RWPE1 (cell line): ENCODE measurements around the gene UBE2U.
A peak's percentile ranks its signal among the peaks of the same experiment; 100 is the strongest.

Experiments
- CTCF ChIA-PET: fragments of 350-600 bp; sonication (Branson Sonifier 250); formaldehyde crosslinking; extraction: SDS; loops from one replicate; lab custom pipeline; 2021; lab: Yijun Ruan, JAX
- POLR2A ChIA-PET: fragments of 400-600 bp; formaldehyde crosslinking; extraction: SDS; loops from one replicate; lab custom pipeline; 2020; ENCODE audit warnings: antibody characterized with exemption; ENCODE audit not compliant: low non-redundant PET; lab: Yijun Ruan, JAX
- DNase-seq: peaks from one replicate; pipeline ENCODE4 v3.0.0; 2012; ENCODE audit warnings: low spot score
- H3K27ac ChIP-seq: fragments of 450-650 bp; 2 replicates; pipeline ENCODE4 v1.5.1; 2017
- CTCF ChIP-seq: fragments of 450-650 bp; conservative IDR thresholded peaks from 2 replicates; pipeline ENCODE4 v1.5.1; 2017; ENCODE audit warnings: low read depth, mild to moderate bottlenecking

Gene UBE2U

DNA sequence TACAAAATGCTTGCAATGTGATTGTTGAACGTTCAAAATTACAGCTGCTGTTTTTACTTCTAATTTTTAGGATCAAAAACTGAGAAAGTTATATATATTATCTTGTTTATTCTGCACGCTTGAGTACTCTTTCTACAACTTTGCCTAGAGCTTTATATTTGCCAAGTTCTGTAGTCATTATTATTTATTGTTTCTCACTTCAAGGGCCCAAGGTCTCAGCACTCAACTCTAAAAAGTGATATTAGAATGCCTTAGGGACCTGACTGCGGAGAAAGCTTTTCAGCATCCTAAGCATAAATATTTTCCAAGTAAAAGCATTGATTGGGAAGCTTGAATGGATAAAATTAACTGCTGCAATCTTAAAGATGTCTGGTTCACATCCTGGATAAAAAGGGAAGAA, 83.6 kb downstream of the UBE2U start:
- H3K27ac ChIP-seq, result no peak overlapping the region
- TF ChIP-seq CTCF, result no peak
- ChIA-PET CTCF (interaction anchor here (0.7 to 1.3 kb wide), 3 partner anchors 8 to 388 kb away, joined by 3 read pairs; no protein-coding TSS in a partner anchor), POLR2A (no interaction called here)
- no peak for DNase-seq

DNA sequence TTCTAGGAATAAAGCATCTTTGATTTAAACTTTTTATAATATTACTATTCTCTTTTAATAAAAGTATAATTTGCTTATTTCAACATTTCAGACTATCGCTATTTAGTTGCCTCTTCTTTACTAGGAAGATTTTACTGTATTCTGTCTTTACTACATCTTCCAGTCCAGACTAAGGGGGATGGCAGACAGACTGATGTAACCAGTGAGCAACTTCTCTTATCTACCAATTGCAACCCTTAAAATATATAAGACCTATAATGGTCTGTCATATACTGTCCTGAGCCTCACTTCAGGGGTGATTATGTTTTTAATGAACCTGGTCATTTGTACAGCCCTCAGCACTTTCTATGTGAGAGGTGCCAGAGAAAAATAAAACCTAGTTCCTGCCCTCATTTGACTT, 87.0 kb downstream of the UBE2U start:
- ChIA-PET POLR2A (no interaction called here), CTCF (no interaction called here)
- H3K27ac ChIP-seq, result no peak overlapping the region
- no peak for DNase-seq
- no peak for TF ChIP-seq CTCF

DNA sequence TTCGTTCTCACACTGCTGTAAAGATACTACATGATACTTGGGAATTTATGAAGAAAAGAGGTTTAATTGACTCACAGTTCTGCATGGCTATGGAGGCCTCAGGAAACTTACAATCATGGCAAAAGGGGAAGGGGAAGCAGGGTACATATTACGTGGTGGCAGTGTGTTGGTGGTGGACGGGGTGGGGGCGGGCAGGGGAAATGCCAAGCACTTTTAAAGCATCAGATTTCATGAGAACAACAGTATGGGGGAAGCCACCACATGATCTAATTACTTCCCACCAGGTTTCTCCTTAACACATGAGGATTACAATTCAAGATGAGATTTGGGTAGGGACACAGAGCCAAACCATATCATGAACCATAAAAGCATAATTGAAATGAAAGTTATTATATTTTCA, 88.5 kb downstream of the UBE2U start:
- ChIA-PET CTCF (no interaction called here), POLR2A (no interaction called here)

GRCh38 chr1:64292399-64292798, 89.0 kb downstream of the UBE2U start:
- ChIA-PET POLR2A (no interaction called here), CTCF (no interaction called here)
- peak; percentile 21 for DNase-seq
- TF ChIP-seq CTCF, result no peak
- no peak overlapping the region for H3K27ac ChIP-seq

More for the DNA sequence above, 88.5 kb downstream of the UBE2U start:
- no peak for DNase-seq
- TF ChIP-seq CTCF, result no peak
- no peak overlapping the region for H3K27ac ChIP-seq

DNA sequence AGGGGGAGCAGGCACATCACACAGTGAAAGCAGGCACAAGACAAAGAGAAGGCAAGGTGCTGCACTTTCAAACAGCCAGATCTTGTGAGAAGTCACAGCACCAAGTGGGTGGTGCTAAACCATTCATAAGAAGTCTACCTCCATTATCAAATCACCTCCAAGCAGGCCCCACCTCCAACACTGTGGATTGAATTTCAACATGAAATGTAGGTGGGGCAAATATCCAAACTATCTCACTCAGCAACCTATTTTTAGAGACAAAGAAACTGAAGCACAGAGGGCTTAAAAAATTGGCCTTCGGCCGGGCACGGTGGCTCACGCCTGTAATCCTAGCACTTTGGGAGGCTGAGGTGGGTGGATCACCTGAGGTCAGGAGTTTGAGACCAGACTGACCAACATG, 90.4 kb downstream of the UBE2U start:
- TF ChIP-seq CTCF, result no peak
- DNase-seq, result no peak
- no peak overlapping the region for H3K27ac ChIP-seq
- ChIA-PET POLR2A (no interaction called here), CTCF (interaction anchor here (0.7 kb wide), 1 partner anchor 15 kb away, joined by 3 read pairs; no protein-coding TSS in a partner anchor)

- ChIA-PET CTCF (interaction anchor here (1.1 kb wide), 1 partner anchor 8 kb away, joined by 3 read pairs; no protein-coding TSS in a partner anchor), POLR2A (no interaction called here)
- TF ChIP-seq CTCF, result no peak
- no peak for DNase-seq
- H3K27ac ChIP-seq, result no peak overlapping the region
Observed at GRCh38 chr1:64295136-64295535, 91.7 kb downstream of the UBE2U start.
